GM19025 (cell line): ENCODE results near the gene MPC1.

ENCODE experiments used
- ATAC-seq: cut with Tn5 transposase; IDR thresholded peaks from one replicate; pipeline ENCODE4 v1.9.1; 2021; ENCODE audit warnings: mild to moderate bottlenecking, low read depth, moderate library complexity; ENCODE audit not compliant: unreplicated experiment

MPC1 gene

GRCh38 chr6:166382933-166383801 lies at the start of gene MPC1:
TSS of gene MPC1 (minus strand) at chr6:166382940. CDS start at chr6:166382876, 64 bp downstream.
- peak; percentile 89 for ATAC-seq

- ATAC-seq, result no peak
Observed at GRCh38 chr6:166430269-166430668, 47.5 kb upstream of the MPC1 start.

GRCh38 chr6:166424431-166424830 lies 41.7 kb upstream of the MPC1 start:
- ATAC-seq, result no peak

GRCh38 chr6:166423781-166424180 lies 41.0 kb upstream of the MPC1 start:
- no peak for ATAC-seq

GRCh38 chr6:166423051-166423745 lies 40.5 kb upstream of the MPC1 start:
- no peak for ATAC-seq

- no peak for ATAC-seq
Observed at GRCh38 chr6:166422201-166422940, 39.6 kb upstream of the MPC1 start.

GRCh38 chr6:166420351-166420750 lies 37.6 kb upstream of the MPC1 start:
- no peak for ATAC-seq

GRCh38 chr6:166419717-166420116 lies 37.0 kb upstream of the MPC1 start:
- peak; percentile 6 for ATAC-seq

GRCh38 chr6:166419286-166419685 lies 36.5 kb upstream of the MPC1 start:
- ATAC-seq, result peak; percentile 95

- ATAC-seq, result no peak
Observed at GRCh38 chr6:166418691-166419143, 36.0 kb upstream of the MPC1 start.

- ATAC-seq, result no peak
Observed at GRCh38 chr6:166417285-166417691, 34.5 kb upstream of the MPC1 start.

GRCh38 chr6:166415833-166416347 lies 33.1 kb upstream of the MPC1 start:
- no peak for ATAC-seq

- ATAC-seq, result no peak
Observed at GRCh38 chr6:166415306-166415705, 32.6 kb upstream of the MPC1 start.

- ATAC-seq, result no peak
Observed at GRCh38 chr6:166413491-166413951, 30.8 kb upstream of the MPC1 start.

- no peak for ATAC-seq
Observed at GRCh38 chr6:166412911-166413384, 30.2 kb upstream of the MPC1 start.

- ATAC-seq, result no peak
Observed at GRCh38 chr6:166412156-166412910, 29.6 kb upstream of the MPC1 start.

GRCh38 chr6:166411721-166412151 lies 29.0 kb upstream of the MPC1 start:
- no peak for ATAC-seq

- ATAC-seq, result no peak
Observed at GRCh38 chr6:166411271-166411670, 28.5 kb upstream of the MPC1 start.

- ATAC-seq, result peak; percentile 57
Observed at GRCh38 chr6:166410426-166410935, 27.7 kb upstream of the MPC1 start.
